ENCODE results near the gene STRIP1. TPM values are rescaled to one million over a fixed set of nuclear protein-coding genes. Genes with fewer than 3 reads are reported as not detected.

Gene STRIP1
- total RNA-seq, 2 experiments from 2014 or later: 74.3 to 80.9 TPM

- Mint-ChIP-seq H3K4me3 (no peak overlapping the region), H3K9me3 (no peaks in the 10 kb centered on the region), H3K27me3 (no peaks in the 10 kb centered on the region), H3K4me1 (ENCODE audit: low read depth) (peaks cover 5% of the 10 kb centered on the region), H3K36me3 (ENCODE audit: low read depth) (peaks cover 68% of the 10 kb centered on the region), H3K27ac (no peak overlapping the region)
- intact Hi-C loops (cut with DNase I, micrococcal nuclease): loop anchor here in 1 of 2 experiments (10.0 kb wide), 1 partner anchor 406 kb away; no protein-coding TSS in a partner anchor
- Histone ChIP-seq H3K27me3 (ENCODE audit: control insufficient read depth in 1 of 2, insufficient read depth in 2 of 2, low read length in 2 of 2) (no peaks in the 10 kb centered on the region), H3K4me3 (ENCODE audit: low read length) (no peak overlapping the region), H3K27ac (ENCODE audit: low read depth in 1 of 2, low read length in 2 of 2) (no peak overlapping the region), H3K9me3 (ENCODE audit: control insufficient read depth in 1 of 2, insufficient read depth in 1 of 2, low read length in 2 of 2) (no peaks in the 10 kb centered on the region), H3K36me3 (ENCODE audit: insufficient read depth, low read length) (peaks cover 46% of the 10 kb centered on the region), H3K4me1 (ENCODE audit: insufficient read depth, low read length) (no peaks in the 10 kb centered on the region)
- DNase-seq (no peak), ATAC-seq (ENCODE audit: poor library complexity) (no peak)
- no peak for TF ChIP-seq CTCF (IDR thresholded peaks at IDR 0.05)
- ChIA-PET POLR2A (no interaction called here), CTCF (no interaction called here)
Measured at GRCh38 chr1:110058591-110058990, 24.2 kb downstream of the STRIP1 start.

- H3K27ac Mint-ChIP-seq: no peak overlapping the region
- no peaks in the 10 kb centered on the region for H3K4me1 ChIP-seq (ENCODE audit: insufficient read depth, low read length)
- peaks cover 39% of the 10 kb centered on the region for H3K36me3 ChIP-seq (ENCODE audit: insufficient read depth, low read length)
- no peaks in the 10 kb centered on the region for H3K9me3 Mint-ChIP-seq
- DNase-seq (no peak), ATAC-seq (ENCODE audit: poor library complexity) (no peak)
- intact Hi-C loops (cut with DNase I, micrococcal nuclease): loop anchor here in 1 of 2 experiments (10.0 kb wide), 1 partner anchor 406 kb away; no protein-coding TSS in a partner anchor
- H3K36me3 Mint-ChIP-seq (ENCODE audit: low read depth): peaks cover 61% of the 10 kb centered on the region
- H3K4me1 Mint-ChIP-seq (ENCODE audit: low read depth): no peaks in the 10 kb centered on the region
- H3K9me3 ChIP-seq (ENCODE audit: control insufficient read depth in 1 of 2, insufficient read depth in 1 of 2, low read length in 2 of 2): no peaks in the 10 kb centered on the region
- CTCF ChIA-PET: interaction anchor here (1.0 to 1.7 kb wide), 8 partner anchors 9 to 152 kb away, joined by 3 to 10 read pairs (median 6); partner anchors contain the start of genes ALX3 and STRIP1
- no peak overlapping the region for H3K4me3 Mint-ChIP-seq
- no peak for TF ChIP-seq CTCF (IDR thresholded peaks at IDR 0.05)
- H3K27me3 Mint-ChIP-seq: no peaks in the 10 kb centered on the region
- H3K27me3 ChIP-seq (ENCODE audit: control insufficient read depth in 1 of 2, insufficient read depth in 2 of 2, low read length in 2 of 2): no peaks in the 10 kb centered on the region
- H3K4me3 ChIP-seq (ENCODE audit: low read length): no peak overlapping the region
- POLR2A ChIA-PET: no interaction called here
- no peak overlapping the region for H3K27ac ChIP-seq (ENCODE audit: low read depth in 1 of 2, low read length in 2 of 2)
Measured at GRCh38 chr1:110059133-110059863, 24.9 kb downstream of the STRIP1 start.

GRCh38 chr1:110060034-110060661 lies 25.7 kb downstream of the STRIP1 start:
- H3K4me1 Mint-ChIP-seq (ENCODE audit: low read depth): no peaks in the 10 kb centered on the region
- ChIA-PET CTCF (interaction anchor here (0.6 to 1.7 kb wide), 12 partner anchors 9 to 1173 kb away, joined by 3 to 10 read pairs (median 3); partner anchors contain the start of genes ALX3 and STRIP1), POLR2A (no interaction called here)
- no peaks in the 10 kb centered on the region for H3K27me3 ChIP-seq (ENCODE audit: control insufficient read depth in 1 of 2, insufficient read depth in 2 of 2, low read length in 2 of 2)
- H3K4me3 Mint-ChIP-seq: no peak overlapping the region
- H3K36me3 ChIP-seq (ENCODE audit: insufficient read depth, low read length): peaks cover 30% of the 10 kb centered on the region
- no peak overlapping the region for H3K27ac Mint-ChIP-seq
- peak; percentile 55 to 82 (median 62) for DNase-seq
- no peaks in the 10 kb centered on the region for H3K9me3 ChIP-seq (ENCODE audit: control insufficient read depth in 1 of 2, insufficient read depth in 1 of 2, low read length in 2 of 2)
- peak; percentile 81 for TF ChIP-seq CTCF (IDR thresholded peaks at IDR 0.05)
- peaks cover under 1% of the 10 kb centered on the region for H3K27me3 Mint-ChIP-seq
- intact Hi-C loops (cut with DNase I, micrococcal nuclease): no loop called here
- no peak overlapping the region for H3K27ac ChIP-seq (ENCODE audit: low read depth in 1 of 2, low read length in 2 of 2)
- H3K36me3 Mint-ChIP-seq (ENCODE audit: low read depth): peaks cover 52% of the 10 kb centered on the region
- no peaks in the 10 kb centered on the region for H3K4me1 ChIP-seq (ENCODE audit: insufficient read depth, low read length)
- ATAC-seq (ENCODE audit: poor library complexity): peak; percentile 87
- no peak overlapping the region for H3K4me3 ChIP-seq (ENCODE audit: low read length)
- no peaks in the 10 kb centered on the region for H3K9me3 Mint-ChIP-seq

All from CD4-positive, alpha-beta T cell (primary cell).